ENCODE measurements around the gene CTF1.

CTF1 gene

GRCh38 chr16:30912794-30913412 lies 16.5 kb downstream of the CTF1 start:
- no peak for DNase-seq

GRCh38 chr16:30914830-30915229 lies 18.4 kb downstream of the CTF1 start:
- no peak for DNase-seq

GRCh38 chr16:30918614-30919013 lies 22.2 kb downstream of the CTF1 start:
- no peak for DNase-seq

- DNase-seq, result no peak
These were observed 24.5 kb downstream of the CTF1 start for GRCh38 chr16:30920891-30921290.

GRCh38 chr16:30921459-30921747 lies 25.0 kb downstream of the CTF1 start:
- no peak for DNase-seq

GRCh38 chr16:30921748-30922419 lies 25.5 kb downstream of the CTF1 start:
- peak; percentile 86 for DNase-seq

- peak; percentile 100 for DNase-seq
These were observed 26.1 kb downstream of the CTF1 start for GRCh38 chr16:30922420-30922959.

GRCh38 chr16:30922960-30923535 lies 26.6 kb downstream of the CTF1 start:
- DNase-seq, result peak; percentile 100

GRCh38 chr16:30923554-30924075 lies 27.2 kb downstream of the CTF1 start, which contains the start of gene FBXL19:
Gene FBXL19 (plus strand): TSS chr16:30923572. CDS start chr16:30925755, 2,183 bp downstream.
- no peak for DNase-seq

GRCh38 chr16:30924076-30924912 lies 27.9 kb downstream of the CTF1 start:
- DNase-seq, result no peak

GRCh38 chr16:30924913-30925631 lies 28.7 kb downstream of the CTF1 start:
- DNase-seq, result no peak

GRCh38 chr16:30925632-30925987 lies 29.2 kb downstream of the CTF1 start:
- DNase-seq, result no peak

GRCh38 chr16:30925995-30926811 lies 29.8 kb downstream of the CTF1 start:
- no peak for DNase-seq

GRCh38 chr16:30926937-30927788 lies 30.7 kb downstream of the CTF1 start:
- no peak for DNase-seq

- DNase-seq, result peak; percentile 38
These were observed 31.5 kb downstream of the CTF1 start for GRCh38 chr16:30927789-30928378.

- DNase-seq, result no peak
These were observed 32.0 kb downstream of the CTF1 start for GRCh38 chr16:30928390-30928789.

GRCh38 chr16:30929167-30929566 lies 32.8 kb downstream of the CTF1 start:
- DNase-seq, result no peak

GRCh38 chr16:30930160-30930571 lies 33.8 kb downstream of the CTF1 start:
- DNase-seq, result no peak

- no peak for DNase-seq
These were observed 34.7 kb downstream of the CTF1 start for GRCh38 chr16:30931068-30931650.
